NT2/D1 (cell line): ENCODE data around the gene PARS2.

ENCODE experiments used
- SUZ12 ChIP-seq: IDR thresholded peaks from 2 replicates; pipeline ENCODE4 v1.6.1; 2011; ENCODE audit not compliant: insufficient read length, insufficient read depth; ENCODE audit errors: extremely low read depth
- YY1 ChIP-seq: IDR thresholded peaks from 2 replicates; pipeline ENCODE4 v1.6.1; 2011; ENCODE audit not compliant: insufficient read length, insufficient read depth
- ZNF274 ChIP-seq: IDR thresholded peaks from 2 replicates; pipeline ENCODE4 v1.6.1; 2011; ENCODE audit warnings: mild to moderate bottlenecking, low read depth, low read length

DNA sequence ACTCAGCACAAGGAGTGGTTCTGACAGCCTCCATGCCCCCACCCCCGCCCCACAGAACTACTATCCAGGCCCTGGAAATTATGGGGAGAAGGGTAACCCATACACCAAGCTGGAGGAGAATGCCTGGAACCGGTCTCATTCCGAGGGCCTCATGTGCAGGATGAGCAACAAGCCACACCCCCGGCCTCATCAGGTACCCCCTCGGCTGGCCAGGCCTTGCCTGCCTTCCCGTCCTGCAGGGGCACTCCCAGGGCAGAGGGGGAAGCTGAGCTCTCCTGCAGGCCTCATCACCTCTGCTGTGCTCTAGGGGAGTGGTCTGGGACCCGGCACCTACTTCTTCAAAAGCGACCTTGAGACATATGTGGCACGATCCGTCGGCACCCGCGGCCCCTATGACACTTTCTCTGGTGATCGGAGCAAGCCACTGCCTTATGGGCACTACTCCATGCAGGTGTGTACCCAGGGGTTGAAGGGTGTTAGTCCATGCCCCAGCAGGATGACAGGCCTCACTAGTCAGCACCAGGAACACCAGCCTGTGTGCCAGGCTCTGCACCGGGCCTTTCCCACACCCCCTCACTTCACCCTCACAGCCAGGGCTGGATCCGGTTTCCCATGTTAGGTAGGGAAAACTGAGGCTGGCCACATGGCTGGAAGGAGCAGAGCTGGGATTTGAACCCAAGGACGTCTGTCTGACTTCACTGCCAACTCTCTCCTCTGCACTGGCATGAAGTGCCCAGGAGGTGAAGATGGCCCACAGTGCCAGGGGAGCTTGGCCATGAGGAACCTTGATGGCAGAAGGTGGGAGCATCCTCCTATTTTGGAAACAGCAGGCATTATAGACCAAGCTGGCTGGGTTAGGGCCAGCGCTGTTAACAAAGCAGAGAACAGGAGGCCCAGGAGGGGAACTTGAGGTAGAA, 47.7 kb upstream of the PARS2 start:
- TF ChIP-seq YY1, result no peak
- no peak for TF ChIP-seq ZNF274
- no peak for TF ChIP-seq SUZ12
